ENCODE measurements around the gene COMP.
"Not testable (repeated sequence)": the region's sequence is repeated elsewhere in the genome, so short reads cannot be mapped to it uniquely, and the experiment has no call there.

Gene COMP

DNA sequence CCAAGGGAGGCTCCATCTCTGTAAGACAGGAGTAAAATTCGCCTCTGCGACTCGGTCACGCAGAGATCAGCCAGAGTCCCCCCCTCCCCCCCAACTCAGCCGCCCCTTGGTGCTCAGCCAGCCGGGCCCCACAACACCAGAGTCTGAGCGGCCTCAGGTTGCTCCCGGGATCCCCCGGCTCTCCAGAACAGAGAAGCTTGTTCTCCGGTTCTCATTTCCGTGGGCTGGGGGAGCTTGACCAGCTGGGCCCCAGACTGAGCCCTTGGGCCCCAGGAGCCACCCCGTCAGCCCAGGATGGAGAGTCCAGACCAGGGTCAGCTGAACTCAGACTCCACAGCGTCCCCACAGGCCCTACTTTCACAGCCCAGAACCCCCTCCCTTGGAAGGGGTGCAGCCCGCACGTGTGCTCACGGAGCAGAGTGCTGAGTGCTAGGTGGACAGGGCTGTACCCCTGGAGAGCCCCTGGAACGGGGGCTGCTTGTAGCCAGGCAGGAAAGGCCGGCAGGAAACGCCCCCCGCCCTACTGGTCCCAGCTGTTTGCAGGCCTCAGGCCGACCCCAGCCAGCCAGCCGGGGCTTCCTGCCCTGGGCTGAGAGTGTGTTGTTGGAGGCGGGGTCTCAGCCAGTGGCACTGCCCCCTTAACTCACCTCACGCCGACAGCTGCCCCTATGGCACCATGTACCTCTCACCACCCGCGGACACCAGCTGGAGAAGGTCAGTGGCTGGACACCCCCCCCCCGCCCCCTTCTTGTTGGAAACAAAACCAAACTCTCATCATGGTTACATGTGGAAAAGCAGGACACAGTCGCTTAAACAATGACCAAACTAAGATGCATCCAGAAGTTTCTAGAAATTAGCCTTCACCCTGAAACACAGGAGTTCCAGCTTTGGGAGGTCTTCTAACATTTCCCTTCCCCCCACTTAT, 44.4 kb downstream of the COMP start:
- DNase-seq (ENCODE audit: low spot score), result no peak

DNA sequence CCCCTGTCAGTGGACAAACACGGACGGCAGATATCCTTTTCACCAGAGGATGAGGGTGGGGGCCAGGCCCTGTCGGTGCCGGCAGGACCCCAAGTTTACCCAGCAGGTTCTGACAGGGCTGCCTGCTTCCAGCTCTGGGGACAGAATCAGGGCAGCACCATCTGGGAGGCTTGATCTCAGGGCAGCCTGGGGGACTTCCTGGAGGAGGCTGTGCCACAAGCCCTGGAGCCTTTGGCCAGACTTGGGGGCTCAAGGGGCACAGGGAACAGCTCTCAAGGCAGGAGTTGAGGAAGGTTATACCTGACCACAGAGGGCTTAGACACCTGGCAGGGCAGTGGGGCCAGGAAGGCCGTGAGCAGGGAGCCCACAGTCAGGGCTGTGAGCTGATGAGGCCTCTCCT, 45.2 kb downstream of the COMP start:
- DNase-seq (ENCODE audit: low spot score), result no peak

DNA sequence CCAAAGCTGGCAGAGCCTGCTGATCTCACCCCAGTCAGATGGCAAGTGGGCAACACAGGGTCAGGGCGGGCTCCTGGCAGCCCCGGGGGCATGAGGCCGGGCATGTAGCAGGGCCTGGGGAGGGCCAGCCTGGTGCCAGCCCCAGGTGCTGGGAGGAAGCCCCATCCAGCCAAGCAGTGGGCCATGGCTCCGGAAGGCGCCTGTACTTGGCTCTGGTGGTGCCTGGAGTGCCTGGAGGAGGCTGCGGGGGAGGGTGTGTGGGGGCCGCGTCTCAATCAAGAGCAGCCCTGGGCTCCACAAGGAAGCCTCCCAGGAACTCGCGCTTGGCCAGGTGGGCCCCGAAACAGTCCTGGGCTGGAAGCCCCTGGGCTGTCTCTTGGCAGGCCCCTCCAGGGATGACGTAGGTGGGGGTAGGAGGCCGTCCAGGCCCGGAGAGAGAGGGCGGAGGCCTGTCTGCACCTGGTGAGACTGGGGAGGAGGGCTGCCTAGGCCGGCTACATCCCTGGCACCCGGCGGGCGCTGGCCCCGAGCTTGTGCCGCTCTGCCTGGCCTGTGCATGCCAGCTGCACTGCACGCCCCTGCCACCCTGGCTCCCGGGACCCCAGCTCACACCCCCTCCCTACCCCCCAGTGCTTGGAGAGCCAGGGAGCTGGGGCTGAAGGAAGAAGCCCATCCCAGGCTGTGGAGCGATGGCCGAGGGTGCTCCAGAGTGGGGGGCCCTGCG, 45.9 kb downstream of the COMP start:
- no peak for DNase-seq (ENCODE audit: low spot score)

DNA sequence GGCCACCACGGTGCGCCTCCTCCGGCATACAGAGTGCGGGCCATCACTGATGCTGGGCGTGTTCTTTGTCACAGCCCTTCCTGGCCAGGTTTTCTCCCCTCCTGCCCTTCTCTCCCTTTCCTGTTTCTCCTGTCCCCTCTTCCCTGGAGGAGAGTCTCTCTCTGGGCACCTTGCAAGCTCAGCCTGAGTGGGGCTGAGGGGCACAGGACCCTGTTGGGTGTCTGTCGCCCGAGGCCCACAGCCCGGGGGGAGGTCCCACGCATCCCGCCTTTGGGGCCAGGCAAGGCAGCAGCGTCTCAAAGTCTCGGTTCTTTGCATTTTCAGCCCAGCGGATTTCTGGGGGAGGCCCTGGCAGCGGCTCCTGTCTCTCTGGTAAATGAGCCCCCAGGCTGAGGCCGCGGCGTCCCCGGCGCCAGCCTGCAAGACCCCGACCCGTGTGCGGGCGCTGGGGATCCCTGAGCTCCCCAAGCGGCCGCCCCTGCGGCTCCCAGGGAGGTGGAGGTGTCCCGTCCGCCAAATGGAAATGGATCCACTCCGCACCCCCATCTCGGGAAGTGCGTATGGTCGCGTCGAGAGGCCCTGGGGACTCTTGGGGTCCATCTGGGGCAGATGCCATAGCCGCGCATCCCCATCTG, 47.2 kb downstream of the COMP start:
- DNase-seq (ENCODE audit: low spot score), result no peak

GRCh38 chr19:18742838-18743783, 48.0 kb downstream of the COMP start:
- DNase-seq (ENCODE audit: low spot score), result peak; percentile 50

- DNase-seq (ENCODE audit: low spot score), result no peak
These were observed 48.8 kb downstream of the COMP start for GRCh38 chr19:18742324-18742723.

- no peak for DNase-seq (ENCODE audit: low spot score)
These were observed 49.7 kb downstream of the COMP start for GRCh38 chr19:18741124-18742121.

DNA sequence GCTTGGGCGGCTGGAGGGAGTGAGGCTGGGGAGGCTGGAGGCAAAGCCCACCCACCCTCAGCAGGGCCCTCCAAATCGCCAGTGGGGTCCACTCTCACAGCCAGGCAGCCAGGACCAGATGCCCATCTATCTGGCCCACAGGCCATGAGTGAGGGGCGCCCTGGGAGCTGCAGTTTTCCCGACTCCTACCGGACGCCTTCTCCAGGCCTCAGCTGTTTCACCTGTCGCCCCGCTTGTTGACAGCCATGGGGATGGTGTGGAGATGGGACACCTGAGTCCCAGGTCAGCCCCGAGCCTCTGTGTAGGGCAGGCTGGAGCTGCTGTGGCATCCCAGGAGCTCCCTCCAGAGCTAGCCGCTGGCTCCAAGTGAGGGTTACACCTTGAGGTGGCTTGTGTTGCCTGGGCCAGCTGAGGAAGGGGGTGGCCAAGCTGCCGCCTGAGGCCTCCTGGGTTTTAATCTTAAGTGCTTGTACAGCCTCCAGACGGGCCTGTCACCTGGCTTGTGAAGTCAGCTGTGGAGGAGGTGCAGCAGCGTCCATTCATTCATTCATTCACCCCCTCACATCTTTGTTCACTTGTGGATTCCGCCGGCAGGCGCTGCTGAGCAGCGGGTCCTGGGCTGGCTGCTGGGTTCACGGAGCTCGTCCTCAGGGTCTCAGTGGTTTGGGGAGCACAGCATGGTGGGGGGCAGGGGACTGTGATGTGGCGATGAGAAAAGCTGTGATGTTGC, 52.0 kb downstream of the COMP start:
- no peak for DNase-seq (ENCODE audit: low spot score)

- DNase-seq (ENCODE audit: low spot score), result no peak
These were observed 53.2 kb downstream of the COMP start for GRCh38 chr19:18737954-18738351.

DNA sequence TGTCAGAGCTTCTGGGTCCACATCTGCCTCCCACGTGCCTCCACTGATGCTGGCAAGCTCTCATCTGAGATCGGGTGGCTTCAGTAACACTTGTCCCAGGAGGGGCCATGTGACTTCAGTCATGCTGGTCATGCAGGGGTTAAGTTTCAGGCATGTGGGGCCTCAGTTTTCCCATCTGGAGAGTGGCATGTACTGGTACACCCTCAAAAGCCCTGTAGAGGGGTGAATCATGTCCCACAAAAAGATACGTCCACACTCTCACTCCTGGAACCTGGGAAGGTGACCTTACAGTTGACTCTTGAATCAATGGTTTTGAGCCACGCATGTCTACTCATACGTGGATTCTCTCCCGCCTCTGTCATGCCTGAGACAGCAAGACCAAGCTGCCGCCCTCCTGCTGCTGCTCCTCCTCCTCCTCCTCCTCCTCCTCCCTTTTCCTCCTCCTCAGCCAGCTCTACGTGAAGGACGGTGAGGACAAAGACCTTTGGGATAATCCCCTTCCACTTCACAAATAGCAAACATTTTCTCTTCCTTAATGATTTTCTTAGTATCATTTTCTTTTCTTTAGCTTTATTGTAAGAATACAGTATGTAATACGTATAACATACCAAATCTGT, 53.7 kb downstream of the COMP start:
- DNase-seq (ENCODE audit: low spot score), result no peak

- DNase-seq (ENCODE audit: low spot score), result no peak
These were observed 54.4 kb downstream of the COMP start for GRCh38 chr19:18736415-18737336.

DNA sequence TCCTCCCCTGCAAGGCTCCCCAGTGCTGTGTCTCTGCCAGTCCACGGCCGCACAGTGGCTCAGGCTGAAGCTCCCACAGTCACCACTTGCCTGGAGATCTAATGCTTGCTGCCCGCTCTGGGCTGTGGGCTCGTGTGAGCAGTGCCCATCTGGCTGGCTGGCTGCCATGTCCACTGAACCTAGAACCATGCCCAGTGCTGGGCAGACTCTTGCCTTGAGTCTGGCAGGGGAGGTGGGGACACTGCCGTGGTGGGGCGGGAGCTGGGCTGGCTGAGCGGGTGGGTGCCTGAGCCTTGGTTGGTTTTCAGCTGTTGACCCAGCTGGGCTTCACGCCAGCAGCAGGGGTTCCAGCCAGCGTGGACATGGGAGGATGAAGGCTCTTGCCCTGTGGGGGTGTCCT, 55.4 kb downstream of the COMP start:
- DNase-seq (ENCODE audit: low spot score), result no peak

DNA sequence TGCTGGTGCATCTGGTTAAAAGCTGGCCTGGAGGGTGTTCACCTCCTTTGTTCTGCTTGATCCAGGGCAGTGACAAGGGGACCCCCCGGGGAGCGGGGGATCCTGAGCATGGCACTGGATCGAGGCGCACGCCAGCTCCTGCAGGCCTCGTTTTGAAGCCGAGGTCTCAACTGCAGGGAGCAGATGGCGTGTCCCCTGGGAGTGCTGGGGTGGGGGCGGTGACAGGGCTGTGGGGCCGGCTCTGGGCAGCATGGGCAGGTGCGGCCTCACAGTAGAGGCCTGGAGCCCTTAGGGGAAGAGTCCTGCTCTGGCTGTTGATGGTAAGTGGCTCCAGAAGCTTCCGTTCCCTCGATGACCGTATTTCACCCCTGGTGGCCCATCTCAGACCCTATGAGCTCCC, 55.8 kb downstream of the COMP start:
- peak; percentile 80 for DNase-seq (ENCODE audit: low spot score)

DNA sequence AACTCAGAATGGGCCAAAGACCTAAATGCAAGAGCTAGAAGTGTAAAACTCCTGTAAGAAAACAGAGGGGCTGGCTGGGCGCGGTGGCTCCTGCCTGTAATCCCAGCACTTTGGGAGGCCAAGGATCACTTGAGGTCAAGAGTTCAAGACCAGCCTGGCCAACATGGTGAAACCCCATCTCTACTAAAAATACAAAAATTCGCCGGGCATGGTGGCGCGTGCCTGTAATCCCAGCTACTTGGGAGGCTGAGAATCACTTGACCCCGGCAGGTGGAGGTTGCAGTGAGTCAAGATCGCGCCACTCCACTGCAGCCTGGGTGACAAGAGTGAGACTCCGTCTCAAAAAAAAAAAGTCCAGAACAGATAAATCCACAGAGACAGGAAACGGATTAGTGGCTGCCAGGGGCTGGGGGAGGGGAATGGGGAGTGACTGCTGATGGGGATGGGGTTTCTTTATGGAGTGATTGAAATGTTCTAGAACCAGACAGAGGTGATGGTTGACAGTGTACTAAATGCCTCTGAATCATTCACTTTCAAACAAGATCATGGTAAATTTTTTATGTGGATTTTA, 57.3 kb downstream of the COMP start:
- DNase-seq (ENCODE audit: low spot score), result not testable (repeated sequence)

DNA sequence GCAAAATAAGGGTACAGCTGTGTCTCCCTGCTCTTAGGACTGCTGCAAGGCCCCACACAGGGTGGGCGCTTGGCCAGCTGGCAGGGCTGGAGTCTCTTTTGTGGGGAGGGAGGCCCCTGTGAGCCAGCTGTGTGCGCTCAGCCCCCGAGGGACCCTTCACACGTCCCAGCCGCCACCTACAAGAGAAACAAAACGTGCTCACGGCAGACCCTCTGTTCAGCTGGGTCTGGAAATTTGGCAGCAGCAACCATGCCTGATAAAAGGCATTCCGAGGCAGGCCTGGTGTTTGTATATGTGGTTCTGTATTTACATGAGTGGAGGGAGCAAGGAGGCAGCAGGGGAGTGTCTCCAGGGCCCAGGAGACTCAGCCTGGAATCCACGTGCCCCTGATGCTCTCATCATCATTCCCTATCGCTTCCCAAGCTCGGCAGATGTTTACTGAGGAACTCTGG, 57.9 kb downstream of the COMP start:
- peak; percentile 76 for DNase-seq (ENCODE audit: low spot score)

Data from SK-N-DZ (cell line).